Fibroblast of pulmonary artery (primary cell): Measurements from ENCODE around the gene MEF2C.

Experiments used
- DNase-seq: peaks from one replicate; pipeline ENCODE4 v3.0.0-alpha.2; 2010; ENCODE audit warnings: low read depth
- H3K4me3 ChIP-seq: replicated peaks from 2 replicates; pipeline ENCODE4 v1.5.1; 2011; ENCODE audit warnings: low read depth, mild to moderate bottlenecking, control low read depth, low read length, moderate library complexity
- TF ChIP-seq, protein P1 (sequence below): IDR thresholded peaks from 2 replicates; pipeline ENCODE4 v1.5.1; 2011; ENCODE audit warnings: mild to moderate bottlenecking, control low read depth, low read length, inconsistent platforms; ENCODE audit errors: missing control alignments

Gene MEF2C

DNA sequence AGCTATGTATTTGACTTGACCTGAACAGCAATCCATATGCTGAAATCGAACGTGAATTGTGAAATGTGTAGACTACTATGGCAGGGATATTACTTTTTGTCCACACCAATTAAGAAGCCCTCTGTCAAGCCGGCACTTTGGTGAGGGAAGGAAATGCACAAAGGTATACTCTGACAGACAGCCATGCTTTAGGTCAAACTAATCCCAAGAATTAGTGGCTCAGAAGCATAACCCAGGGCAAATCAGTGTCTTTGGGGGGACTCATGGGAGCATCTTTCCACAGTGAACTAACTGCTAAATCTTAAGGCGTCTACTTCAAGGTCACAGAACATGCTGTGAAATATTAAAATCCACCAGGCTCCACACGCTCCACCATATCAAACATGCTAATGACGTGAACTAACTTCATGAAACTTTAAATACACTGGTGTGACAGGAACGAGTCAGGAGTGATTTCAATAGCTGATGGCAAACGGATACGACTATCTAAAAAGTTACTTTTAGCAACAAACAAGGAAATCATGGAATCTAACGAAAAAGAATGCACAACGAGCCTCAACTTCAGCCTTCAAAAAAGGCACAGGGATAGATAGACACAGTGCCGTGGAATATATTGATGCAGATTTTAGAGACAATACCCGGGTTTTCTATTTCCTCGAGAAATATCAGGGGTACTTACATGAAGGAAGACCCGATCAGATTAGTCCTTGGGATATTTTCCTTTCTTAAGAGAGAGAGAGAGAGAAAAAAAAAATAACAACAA, 527 bp downstream of the MEF2C start:
- TF ChIP-seq, protein P1, sequence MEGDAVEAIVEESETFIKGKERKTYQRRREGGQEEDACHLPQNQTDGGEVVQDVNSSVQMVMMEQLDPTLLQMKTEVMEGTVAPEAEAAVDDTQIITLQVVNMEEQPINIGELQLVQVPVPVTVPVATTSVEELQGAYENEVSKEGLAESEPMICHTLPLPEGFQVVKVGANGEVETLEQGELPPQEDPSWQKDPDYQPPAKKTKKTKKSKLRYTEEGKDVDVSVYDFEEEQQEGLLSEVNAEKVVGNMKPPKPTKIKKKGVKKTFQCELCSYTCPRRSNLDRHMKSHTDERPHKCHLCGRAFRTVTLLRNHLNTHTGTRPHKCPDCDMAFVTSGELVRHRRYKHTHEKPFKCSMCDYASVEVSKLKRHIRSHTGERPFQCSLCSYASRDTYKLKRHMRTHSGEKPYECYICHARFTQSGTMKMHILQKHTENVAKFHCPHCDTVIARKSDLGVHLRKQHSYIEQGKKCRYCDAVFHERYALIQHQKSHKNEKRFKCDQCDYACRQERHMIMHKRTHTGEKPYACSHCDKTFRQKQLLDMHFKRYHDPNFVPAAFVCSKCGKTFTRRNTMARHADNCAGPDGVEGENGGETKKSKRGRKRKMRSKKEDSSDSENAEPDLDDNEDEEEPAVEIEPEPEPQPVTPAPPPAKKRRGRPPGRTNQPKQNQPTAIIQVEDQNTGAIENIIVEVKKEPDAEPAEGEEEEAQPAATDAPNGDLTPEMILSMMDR = no peak
- DNase-seq = peak; percentile 29
- H3K4me3 ChIP-seq = peak overlapping the region; percentile 67

DNA sequence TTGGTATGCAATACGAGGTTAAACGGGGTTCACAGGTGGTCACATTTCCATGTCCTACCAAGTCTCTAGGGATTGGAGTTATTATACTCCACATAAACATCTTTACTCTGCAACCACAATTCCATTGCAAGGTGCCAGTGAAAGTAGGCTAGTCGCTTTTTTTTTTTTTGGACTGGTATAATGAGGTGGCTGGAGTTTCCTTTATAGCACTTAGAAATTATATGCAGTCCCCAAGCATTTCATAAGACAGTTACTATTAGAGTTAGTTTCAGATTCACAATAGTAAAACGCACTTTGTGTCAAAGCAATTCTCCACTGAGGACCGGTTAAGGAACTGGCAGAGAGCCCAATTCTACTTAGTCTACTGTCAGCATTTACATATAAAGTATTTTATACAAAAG, 1.4 kb downstream of the MEF2C start:
- H3K4me3 ChIP-seq = peak overlapping the region; percentile 67
- peak; percentile 43 for DNase-seq

DNA sequence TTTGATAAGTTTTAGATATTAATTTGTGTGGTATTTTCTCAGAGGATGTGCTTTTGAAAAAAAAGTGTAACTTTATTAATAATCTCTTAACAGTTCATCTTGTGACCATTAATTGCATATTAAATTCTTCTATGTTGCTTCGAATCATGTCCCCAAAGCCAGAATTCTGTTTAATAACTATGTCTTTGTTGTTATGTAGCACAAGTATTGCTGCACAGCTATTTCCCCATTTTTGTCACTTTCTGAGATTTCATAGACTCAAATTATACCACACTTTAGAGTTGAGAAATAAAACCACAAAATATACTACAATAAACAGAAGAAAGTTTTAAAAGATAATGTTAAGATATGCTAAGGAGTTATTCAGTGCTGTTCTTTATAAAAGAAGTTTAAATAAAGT, 2.8 kb downstream of the MEF2C start:
- H3K4me3 ChIP-seq = no peak overlapping the region

More for the DNA sequence above, 1.4 kb downstream of the MEF2C start:
- TF ChIP-seq, protein P1 = no peak

DNA sequence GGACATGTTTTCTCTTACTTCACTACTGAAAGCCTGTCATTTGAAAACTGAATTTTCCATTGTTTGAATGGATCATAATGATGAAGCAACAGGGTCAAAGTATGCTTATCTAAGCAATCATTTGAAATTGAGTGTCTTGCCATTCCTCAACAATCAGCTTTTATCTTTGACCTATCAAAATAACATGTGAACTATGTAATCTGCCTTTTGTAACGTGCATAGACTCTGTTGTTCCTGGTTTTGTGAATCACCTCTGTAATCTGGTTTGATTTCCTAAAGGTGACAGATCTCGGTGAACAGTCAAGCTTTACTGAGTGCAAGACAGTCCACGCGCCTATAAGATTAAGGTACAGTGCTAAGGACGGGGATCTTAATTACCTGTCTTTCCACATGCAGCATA, 3.3 kb downstream of the MEF2C start:
- no peak overlapping the region for H3K4me3 ChIP-seq
- DNase-seq = no peak

More for the DNA sequence above, 2.8 kb downstream of the MEF2C start:
- no peak for DNase-seq
- TF ChIP-seq, protein P1 = no peak

DNA sequence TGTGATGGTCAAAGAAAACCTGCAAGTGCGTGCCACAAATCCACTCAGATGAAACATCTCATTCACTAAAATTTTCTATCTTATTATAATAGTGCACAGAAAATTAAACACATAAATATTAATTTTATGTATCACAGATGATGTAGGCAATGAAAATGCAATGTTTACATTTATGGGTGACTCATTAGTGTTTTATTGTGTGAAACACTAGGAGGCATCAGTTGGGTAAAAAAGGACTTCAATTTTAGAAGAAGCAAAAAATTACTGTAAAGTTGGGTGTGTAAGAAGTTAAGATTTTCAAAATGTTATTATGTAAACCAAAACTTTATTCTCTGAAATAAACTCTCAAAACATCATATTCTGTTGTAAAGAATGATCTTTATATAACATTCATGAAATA, 4.0 kb downstream of the MEF2C start:
- DNase-seq = peak; percentile 35
- H3K4me3 ChIP-seq = no peak overlapping the region
- TF ChIP-seq, protein P1 = peak; percentile 21

More for the DNA sequence above, 3.3 kb downstream of the MEF2C start:
- TF ChIP-seq, protein P1 = no peak

DNA sequence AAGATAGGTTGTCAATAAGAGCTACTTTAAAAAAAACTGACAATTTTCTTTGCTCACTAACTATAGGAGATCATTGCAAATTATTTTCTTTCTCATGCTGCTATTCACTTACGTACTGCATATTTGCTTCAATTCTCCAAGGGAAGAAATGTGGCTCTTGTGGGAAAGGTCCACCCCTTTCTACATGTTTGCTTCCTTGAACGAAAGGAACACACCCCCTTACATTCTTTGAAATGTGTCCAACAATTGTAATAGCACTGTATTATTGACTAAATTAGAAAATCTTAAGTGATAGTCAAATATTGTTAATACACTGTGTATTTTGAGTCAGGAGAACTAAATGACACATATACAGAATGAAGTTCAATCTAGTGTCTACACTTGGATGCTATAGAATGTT, 5.2 kb downstream of the MEF2C start:
- H3K4me3 ChIP-seq = no peak overlapping the region
- peak; percentile 60 for DNase-seq
- TF ChIP-seq, protein P1 = no peak

DNA sequence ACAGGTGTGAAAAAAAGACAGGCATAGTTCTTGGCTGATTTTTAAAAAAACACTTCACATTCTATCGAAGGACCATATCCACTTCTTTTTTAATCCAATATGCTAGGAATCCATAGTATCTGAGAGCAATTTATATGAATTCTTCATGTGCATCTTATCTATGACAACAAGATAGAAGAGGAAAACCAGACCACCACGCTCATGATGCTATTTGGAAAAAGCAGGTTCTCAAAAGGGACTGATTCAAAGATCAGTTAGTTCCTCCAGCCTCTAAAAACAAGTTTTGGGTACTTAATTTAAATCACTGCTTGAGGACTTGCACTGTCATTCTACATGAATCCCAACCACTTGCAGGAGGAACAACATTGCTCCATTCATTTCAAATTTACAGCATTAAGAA, 6.3 kb downstream of the MEF2C start:
- TF ChIP-seq, protein P1 = no peak

More for the DNA sequence above, 6.3 kb downstream of the MEF2C start:
- no peak for DNase-seq
- no peak overlapping the region for H3K4me3 ChIP-seq
